Osteocyte (in vitro differentiated cells): Measurements from ENCODE around the gene BMP8B. TPM values are rescaled to one million over a fixed set of nuclear protein-coding genes. Genes with fewer than 3 reads are reported as not detected.

Experiments
- DNase-seq: peaks from one replicate; pipeline ENCODE4 v3.0.0; 2021; ENCODE audit warnings: mixed read lengths; ENCODE audit not compliant: unreplicated experiment; ENCODE audit errors: extremely low spot score
- H3K27ac Mint-ChIP-seq: one replicate; pipeline ENCODE4 v1.8.0; 2021; ENCODE audit warnings: mild to moderate bottlenecking, mixed read lengths; ENCODE audit not compliant: unreplicated experiment
- H3K27me3 Mint-ChIP-seq: one replicate; pipeline ENCODE4 v1.8.0; 2021; ENCODE audit warnings: mixed read lengths; ENCODE audit not compliant: unreplicated experiment
- H3K36me3 Mint-ChIP-seq: one replicate; pipeline ENCODE4 v1.8.0; 2021; ENCODE audit warnings: mixed read lengths; ENCODE audit not compliant: unreplicated experiment
- H3K4me1 Mint-ChIP-seq: one replicate; pipeline ENCODE4 v1.8.0; 2021; ENCODE audit warnings: mixed read lengths; ENCODE audit not compliant: unreplicated experiment
- H3K4me3 Mint-ChIP-seq: one replicate; pipeline ENCODE4 v1.8.0; 2021; ENCODE audit warnings: mild to moderate bottlenecking, moderate library complexity, mixed read lengths; ENCODE audit not compliant: unreplicated experiment
- H3K9me3 Mint-ChIP-seq: one replicate; pipeline ENCODE4 v1.8.0; 2021; ENCODE audit warnings: mixed read lengths; ENCODE audit not compliant: unreplicated experiment
- CTCF ChIP-seq: fragments of 200-600 bp; sonication (generic); IDR thresholded peaks from 2 replicates; pipeline ENCODE4 v1.5.0; 2021; ENCODE audit warnings: antibody characterized with exemption, mild to moderate bottlenecking, moderate library complexity
- total RNA-seq: library from RNA; stranded (reverse); gene quantifications from 2 replicates; pipeline ENCODE4 v1.2.1, GENCODE V29; 2021

Gene BMP8B
- total RNA-seq, 1 donor from 2014 or later = 0.08 TPM

GRCh38 chr1:39727932-39728317, 60.7 kb downstream of the BMP8B start:
- H3K27ac Mint-ChIP-seq = no peak overlapping the region
- no peak overlapping the region for H3K4me3 Mint-ChIP-seq
- DNase-seq = no peak
- H3K27me3 Mint-ChIP-seq = peaks cover 73% of the 10 kb centered on the region
- TF ChIP-seq CTCF = no peak
- H3K36me3 Mint-ChIP-seq = peaks cover 2% of the 10 kb centered on the region
- no peaks in the 10 kb centered on the region for H3K4me1 Mint-ChIP-seq
- no peaks in the 10 kb centered on the region for H3K9me3 Mint-ChIP-seq

GRCh38 chr1:39727221-39727931, 61.3 kb downstream of the BMP8B start:
- Mint-ChIP-seq H3K4me1 (no peaks in the 10 kb centered on the region), H3K4me3 (no peak overlapping the region), H3K27ac (no peak overlapping the region), H3K9me3 (no peaks in the 10 kb centered on the region), H3K27me3 (peaks cover 70% of the 10 kb centered on the region), H3K36me3 (peaks cover 2% of the 10 kb centered on the region)
- no peak for DNase-seq
- TF ChIP-seq CTCF = no peak

GRCh38 chr1:39726600-39726999, 62.1 kb downstream of the BMP8B start:
- Mint-ChIP-seq H3K27me3 (peaks cover 77% of the 10 kb centered on the region), H3K27ac (no peak overlapping the region), H3K9me3 (no peaks in the 10 kb centered on the region), H3K4me1 (no peaks in the 10 kb centered on the region), H3K4me3 (no peak overlapping the region), H3K36me3 (peaks cover 2% of the 10 kb centered on the region)
- no peak for DNase-seq
- no peak for TF ChIP-seq CTCF

- Mint-ChIP-seq H3K27me3 (peaks cover 65% of the 10 kb centered on the region), H3K36me3 (peaks cover 2% of the 10 kb centered on the region), H3K4me1 (no peaks in the 10 kb centered on the region), H3K4me3 (no peak overlapping the region), H3K9me3 (no peaks in the 10 kb centered on the region), H3K27ac (no peak overlapping the region)
- no peak for TF ChIP-seq CTCF
- DNase-seq = no peak
Observed at GRCh38 chr1:39722495-39722894, 66.2 kb downstream of the BMP8B start.

GRCh38 chr1:39721664-39722063, 67.0 kb downstream of the BMP8B start:
- no peak for DNase-seq
- no peak for TF ChIP-seq CTCF
- H3K27ac Mint-ChIP-seq = no peak overlapping the region
- no peak overlapping the region for H3K4me3 Mint-ChIP-seq
- H3K27me3 Mint-ChIP-seq = peaks cover 66% of the 10 kb centered on the region
- peaks cover under 1% of the 10 kb centered on the region for H3K36me3 Mint-ChIP-seq
- H3K9me3 Mint-ChIP-seq = no peaks in the 10 kb centered on the region
- no peaks in the 10 kb centered on the region for H3K4me1 Mint-ChIP-seq
